ENCODE measurements around the gene MUC5B.

DNA sequence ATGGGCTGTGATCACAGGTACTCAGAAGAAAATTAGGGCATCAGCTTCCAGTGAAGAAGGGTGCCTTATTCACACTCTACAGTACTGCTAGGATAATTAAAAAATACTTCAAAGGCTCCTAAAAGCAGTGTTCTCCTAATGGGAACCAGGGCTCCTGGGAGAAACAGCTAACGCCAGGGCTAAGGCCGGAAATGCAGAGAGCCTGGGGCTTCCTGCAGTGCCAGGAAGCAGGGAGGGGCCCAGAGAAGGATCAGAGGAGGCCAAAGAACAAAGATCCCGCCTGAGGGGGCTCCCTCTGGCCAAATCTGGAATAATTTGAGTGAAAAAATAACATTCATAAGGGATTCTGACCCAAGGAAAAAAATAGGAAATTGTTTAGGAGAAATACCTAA, 59.1 kb downstream of the MUC5B start:
- TF ChIP-seq CTCF (conservative IDR thresholded peaks at IDR 0.05; ENCODE audit: low read depth, low read length) (no peak), EZH2phosphoT487 (IDR thresholded peaks at IDR 0.05; ENCODE audit: borderline replicate concordance, low read length) (no peak)

Data from PC-3 (cell line).